H1 (cell line): ENCODE data around the gene HOXD12. TPM values are rescaled to one million over a fixed set of nuclear protein-coding genes. Genes with fewer than 3 reads are reported as not detected.

Experiments
- CBX8 ChIP-seq: fragments of 300-800, 300-1000 bp; sonication (generic); IDR thresholded peaks from 2 replicates; pipeline ENCODE4 v1.7.1; 2016; ENCODE audit warnings: low read depth, low read length, borderline replicate concordance
- CHD1 ChIP-seq: IDR thresholded peaks from 2 replicates; pipeline ENCODE4 v1.6.1; 2012; ENCODE audit warnings: low read depth, low read length, improper control_type of control experiment
- PHF8 ChIP-seq: fragments of 200-600 bp; sonication (generic); conservative IDR thresholded peaks from 2 replicates; pipeline ENCODE4 v1.7.1; 2012; ENCODE audit warnings: low read depth, mild to moderate bottlenecking, inconsistent platforms, low read length, moderate library complexity
- RXRA ChIP-seq: IDR thresholded peaks from 2 replicates; pipeline ENCODE4 v1.6.1; 2011; ENCODE audit warnings: low read depth, mild to moderate bottlenecking, low read length, moderate library complexity; ENCODE audit not compliant: insufficient read depth
- SP1 ChIP-seq: IDR thresholded peaks from 2 replicates; pipeline ENCODE4 v1.6.1; 2011; ENCODE audit warnings: low read depth, low read length
- polyA plus RNA-seq, 7 experiments: library from polyadenylated mRNA; depleted of rRNA in 3 of 7; stranded (reverse) in 5 of 7; unstranded in 2 of 7; fragments of >200 nt in 5 of 7; fragments of 200-250 nt in 2 of 7; gene quantifications; 1 replicate in 5 of 7; 2 replicates in 1 of 7; 4 replicates in 1 of 7; pipeline versions ENCODE4 v1.2.1 to v1.2.3, GENCODE V29; 2011 to 2013; ENCODE audit warnings: missing spikeins in 2 of 7, mixed read lengths in 2 of 7
- total RNA-seq: library from RNA; stranded (reverse); fragmentation: NEBNext Ultra II Directional; extraction: Animal tissue kit (Norgen Biotek cat#: 25700); gene quantifications from 2 replicates; pipeline ENCODE4 v1.2.1, GENCODE V29; 2021
- TF ChIP-seq, protein P1 (sequence below): fragments of 300-600 bp; sonication (generic); IDR thresholded peaks from 2 replicates; pipeline ENCODE4 v1.7.1; 2012; ENCODE audit warnings: low read length, moderate library complexity, mild to moderate bottlenecking, inconsistent platforms; ENCODE audit not compliant: insufficient replicate concordance

Gene HOXD12
- total and polyA plus RNA-seq, 2 of the 8 experiments (the other 6 are each of a cell fraction or from before 2014, with no cell fraction given) = not detected

DNA sequence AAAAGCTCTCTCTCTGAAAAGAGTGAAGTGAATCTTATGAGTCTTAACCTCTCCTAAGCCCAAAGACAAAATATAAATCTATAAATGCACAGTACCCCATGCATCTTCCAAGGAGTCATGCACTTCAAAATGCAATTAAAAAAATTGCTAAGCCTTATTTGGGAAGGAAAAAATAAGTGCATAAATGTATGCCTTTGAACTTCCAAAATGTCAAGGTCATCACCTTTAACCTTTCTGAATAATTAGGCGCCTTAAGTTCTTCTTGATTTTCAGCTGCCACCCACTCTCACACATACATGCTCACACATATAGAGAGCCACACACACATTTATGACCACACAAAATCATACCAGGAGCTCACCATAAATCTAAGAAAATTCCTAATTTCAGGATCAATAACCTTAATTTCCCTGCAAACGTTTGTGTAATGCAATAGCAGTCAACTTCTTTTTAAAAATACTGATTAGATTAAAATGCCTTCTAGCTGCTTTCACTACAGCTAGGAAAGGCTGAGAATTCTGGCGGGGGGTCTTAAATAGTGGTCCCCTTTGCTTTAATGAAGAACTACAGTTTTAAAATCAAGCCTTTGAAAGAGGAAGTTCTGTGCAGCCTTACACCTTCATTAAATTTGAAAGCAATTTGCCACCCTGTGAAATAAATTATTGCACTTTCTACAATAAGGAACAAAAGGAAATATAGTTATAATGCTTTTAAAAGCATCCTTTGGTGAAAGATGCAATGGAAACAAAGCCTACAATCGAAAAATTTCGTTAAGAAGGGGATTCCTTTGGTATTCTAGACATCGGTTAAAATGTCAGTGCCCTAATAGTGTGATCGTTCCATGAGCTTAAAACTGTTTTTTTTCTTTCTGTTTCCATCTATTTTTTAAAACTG is 11.1 kb downstream of the HOXD12 start (continued):
- TF ChIP-seq, protein P1, sequence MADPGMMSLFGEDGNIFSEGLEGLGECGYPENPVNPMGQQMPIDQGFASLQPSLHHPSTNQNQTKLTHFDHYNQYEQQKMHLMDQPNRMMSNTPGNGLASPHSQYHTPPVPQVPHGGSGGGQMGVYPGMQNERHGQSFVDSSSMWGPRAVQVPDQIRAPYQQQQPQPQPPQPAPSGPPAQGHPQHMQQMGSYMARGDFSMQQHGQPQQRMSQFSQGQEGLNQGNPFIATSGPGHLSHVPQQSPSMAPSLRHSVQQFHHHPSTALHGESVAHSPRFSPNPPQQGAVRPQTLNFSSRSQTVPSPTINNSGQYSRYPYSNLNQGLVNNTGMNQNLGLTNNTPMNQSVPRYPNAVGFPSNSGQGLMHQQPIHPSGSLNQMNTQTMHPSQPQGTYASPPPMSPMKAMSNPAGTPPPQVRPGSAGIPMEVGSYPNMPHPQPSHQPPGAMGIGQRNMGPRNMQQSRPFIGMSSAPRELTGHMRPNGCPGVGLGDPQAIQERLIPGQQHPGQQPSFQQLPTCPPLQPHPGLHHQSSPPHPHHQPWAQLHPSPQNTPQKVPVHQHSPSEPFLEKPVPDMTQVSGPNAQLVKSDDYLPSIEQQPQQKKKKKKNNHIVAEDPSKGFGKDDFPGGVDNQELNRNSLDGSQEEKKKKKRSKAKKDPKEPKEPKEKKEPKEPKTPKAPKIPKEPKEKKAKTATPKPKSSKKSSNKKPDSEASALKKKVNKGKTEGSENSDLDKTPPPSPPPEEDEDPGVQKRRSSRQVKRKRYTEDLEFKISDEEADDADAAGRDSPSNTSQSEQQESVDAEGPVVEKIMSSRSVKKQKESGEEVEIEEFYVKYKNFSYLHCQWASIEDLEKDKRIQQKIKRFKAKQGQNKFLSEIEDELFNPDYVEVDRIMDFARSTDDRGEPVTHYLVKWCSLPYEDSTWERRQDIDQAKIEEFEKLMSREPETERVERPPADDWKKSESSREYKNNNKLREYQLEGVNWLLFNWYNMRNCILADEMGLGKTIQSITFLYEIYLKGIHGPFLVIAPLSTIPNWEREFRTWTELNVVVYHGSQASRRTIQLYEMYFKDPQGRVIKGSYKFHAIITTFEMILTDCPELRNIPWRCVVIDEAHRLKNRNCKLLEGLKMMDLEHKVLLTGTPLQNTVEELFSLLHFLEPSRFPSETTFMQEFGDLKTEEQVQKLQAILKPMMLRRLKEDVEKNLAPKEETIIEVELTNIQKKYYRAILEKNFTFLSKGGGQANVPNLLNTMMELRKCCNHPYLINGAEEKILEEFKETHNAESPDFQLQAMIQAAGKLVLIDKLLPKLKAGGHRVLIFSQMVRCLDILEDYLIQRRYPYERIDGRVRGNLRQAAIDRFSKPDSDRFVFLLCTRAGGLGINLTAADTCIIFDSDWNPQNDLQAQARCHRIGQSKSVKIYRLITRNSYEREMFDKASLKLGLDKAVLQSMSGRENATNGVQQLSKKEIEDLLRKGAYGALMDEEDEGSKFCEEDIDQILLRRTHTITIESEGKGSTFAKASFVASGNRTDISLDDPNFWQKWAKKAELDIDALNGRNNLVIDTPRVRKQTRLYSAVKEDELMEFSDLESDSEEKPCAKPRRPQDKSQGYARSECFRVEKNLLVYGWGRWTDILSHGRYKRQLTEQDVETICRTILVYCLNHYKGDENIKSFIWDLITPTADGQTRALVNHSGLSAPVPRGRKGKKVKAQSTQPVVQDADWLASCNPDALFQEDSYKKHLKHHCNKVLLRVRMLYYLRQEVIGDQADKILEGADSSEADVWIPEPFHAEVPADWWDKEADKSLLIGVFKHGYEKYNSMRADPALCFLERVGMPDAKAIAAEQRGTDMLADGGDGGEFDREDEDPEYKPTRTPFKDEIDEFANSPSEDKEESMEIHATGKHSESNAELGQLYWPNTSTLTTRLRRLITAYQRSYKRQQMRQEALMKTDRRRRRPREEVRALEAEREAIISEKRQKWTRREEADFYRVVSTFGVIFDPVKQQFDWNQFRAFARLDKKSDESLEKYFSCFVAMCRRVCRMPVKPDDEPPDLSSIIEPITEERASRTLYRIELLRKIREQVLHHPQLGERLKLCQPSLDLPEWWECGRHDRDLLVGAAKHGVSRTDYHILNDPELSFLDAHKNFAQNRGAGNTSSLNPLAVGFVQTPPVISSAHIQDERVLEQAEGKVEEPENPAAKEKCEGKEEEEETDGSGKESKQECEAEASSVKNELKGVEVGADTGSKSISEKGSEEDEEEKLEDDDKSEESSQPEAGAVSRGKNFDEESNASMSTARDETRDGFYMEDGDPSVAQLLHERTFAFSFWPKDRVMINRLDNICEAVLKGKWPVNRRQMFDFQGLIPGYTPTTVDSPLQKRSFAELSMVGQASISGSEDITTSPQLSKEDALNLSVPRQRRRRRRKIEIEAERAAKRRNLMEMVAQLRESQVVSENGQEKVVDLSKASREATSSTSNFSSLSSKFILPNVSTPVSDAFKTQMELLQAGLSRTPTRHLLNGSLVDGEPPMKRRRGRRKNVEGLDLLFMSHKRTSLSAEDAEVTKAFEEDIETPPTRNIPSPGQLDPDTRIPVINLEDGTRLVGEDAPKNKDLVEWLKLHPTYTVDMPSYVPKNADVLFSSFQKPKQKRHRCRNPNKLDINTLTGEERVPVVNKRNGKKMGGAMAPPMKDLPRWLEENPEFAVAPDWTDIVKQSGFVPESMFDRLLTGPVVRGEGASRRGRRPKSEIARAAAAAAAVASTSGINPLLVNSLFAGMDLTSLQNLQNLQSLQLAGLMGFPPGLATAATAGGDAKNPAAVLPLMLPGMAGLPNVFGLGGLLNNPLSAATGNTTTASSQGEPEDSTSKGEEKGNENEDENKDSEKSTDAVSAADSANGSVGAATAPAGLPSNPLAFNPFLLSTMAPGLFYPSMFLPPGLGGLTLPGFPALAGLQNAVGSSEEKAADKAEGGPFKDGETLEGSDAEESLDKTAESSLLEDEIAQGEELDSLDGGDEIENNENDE = no peak
- TF ChIP-seq SP1 (no peak), PHF8 (no peak), CBX8 (peak; percentile 86), RXRA (no peak), CHD1 (no peak)
